Left lung (tissue), 10 donors: ENCODE measurements around the gene SHD. TPM values are rescaled to one million over a fixed set of nuclear protein-coding genes. Genes with fewer than 3 reads are reported as not detected.
A peak's percentile ranks its signal among the peaks of the same experiment; 100 is the strongest.

Source experiments
- ATAC-seq: fragments of 200-7000 bp; cut with Tn5 transposase; one replicate; pipeline ENCODE4 v1.9.1; 2020; ENCODE audit warnings: moderate library complexity
- DNase-seq, 4 donors: peaks; one replicate each; pipeline ENCODE4 v3.0.0-alpha.2; 2013 to 2020
- H3K27ac ChIP-seq, 2 donors: fragments of 200-600 bp; sonication (generic) in 1 of 2; one replicate each; pipeline versions ENCODE4 v1.5.0 to v1.8.0; 2020 to 2021
- H3K27me3 ChIP-seq, 2 donors: fragments of 200-600 bp; sonication (generic) in 1 of 2; one replicate each; pipeline versions ENCODE4 v1.5.0 to v1.8.0; 2020 to 2021
- H3K36me3 ChIP-seq, 2 donors: fragments of 200-600 bp; sonication (generic) in 1 of 2; one replicate each; pipeline versions ENCODE4 v1.5.0 to v1.8.0; 2020 to 2021
- H3K4me1 ChIP-seq, 2 donors: fragments of 200-600 bp; one replicate each; pipeline ENCODE4 v1.8.0; 2021
- H3K4me3 ChIP-seq, 2 donors: fragments of 200-600 bp; sonication (generic) in 1 of 2; one replicate each; pipeline versions ENCODE4 v1.5.0 to v1.8.0; 2020 to 2021; ENCODE audit warnings: mild to moderate bottlenecking in 1 of 2
- H3K9me3 ChIP-seq, 2 donors: fragments of 200-600 bp; sonication (generic) in 1 of 2; one replicate each; pipeline versions ENCODE4 v1.5.0 to v1.8.0; 2020 to 2021
- intact Hi-C, 2 donors: fragments of 100-400 bp; cut with DNase I; formaldehyde crosslinking; loops; one replicate each; pipeline versions ENCODE4 v1.11.2 to v1.14.2; 2022
- polyA plus RNA-seq, 6 donors: library from polyadenylated mRNA; unstranded; fragments of 120-200 nt; gene quantifications; one replicate each; pipeline ENCODE4 v1.2.1, GENCODE V29; 2013; ENCODE audit not compliant: insufficient read length in 6 of 6
- total RNA-seq, 2 donors: library from RNA; stranded (reverse); fragmentation: NEBNext Ultra II Directional; extraction: Animal tissue kit (Norgen Biotek cat#: 25700); gene quantifications; one replicate each; pipeline ENCODE4 v1.2.1, GENCODE V29; 2021
- TF ChIP-seq, protein P1 (sequence below), 2 donors: fragments of 200-600 bp; sonication (generic) in 1 of 2; IDR thresholded peaks; one replicate each; pipeline versions ENCODE4 v1.5.0 to v1.8.0; 2021; ENCODE audit warnings: antibody characterized with exemption in 2 of 2
- donor health status: DM: no; HTN: yes; CAD: no.
- donor health status: DM: no; HTN: no; CAD: no.

Gene SHD
- total and polyA plus RNA-seq, 8 donors, result 0.21 to 0.28 (median 0.21) TPM; not detected in 3

GRCh38 chr19:4329858-4330257 is 50.8 kb downstream of the SHD start:
- TF ChIP-seq, protein P1, sequence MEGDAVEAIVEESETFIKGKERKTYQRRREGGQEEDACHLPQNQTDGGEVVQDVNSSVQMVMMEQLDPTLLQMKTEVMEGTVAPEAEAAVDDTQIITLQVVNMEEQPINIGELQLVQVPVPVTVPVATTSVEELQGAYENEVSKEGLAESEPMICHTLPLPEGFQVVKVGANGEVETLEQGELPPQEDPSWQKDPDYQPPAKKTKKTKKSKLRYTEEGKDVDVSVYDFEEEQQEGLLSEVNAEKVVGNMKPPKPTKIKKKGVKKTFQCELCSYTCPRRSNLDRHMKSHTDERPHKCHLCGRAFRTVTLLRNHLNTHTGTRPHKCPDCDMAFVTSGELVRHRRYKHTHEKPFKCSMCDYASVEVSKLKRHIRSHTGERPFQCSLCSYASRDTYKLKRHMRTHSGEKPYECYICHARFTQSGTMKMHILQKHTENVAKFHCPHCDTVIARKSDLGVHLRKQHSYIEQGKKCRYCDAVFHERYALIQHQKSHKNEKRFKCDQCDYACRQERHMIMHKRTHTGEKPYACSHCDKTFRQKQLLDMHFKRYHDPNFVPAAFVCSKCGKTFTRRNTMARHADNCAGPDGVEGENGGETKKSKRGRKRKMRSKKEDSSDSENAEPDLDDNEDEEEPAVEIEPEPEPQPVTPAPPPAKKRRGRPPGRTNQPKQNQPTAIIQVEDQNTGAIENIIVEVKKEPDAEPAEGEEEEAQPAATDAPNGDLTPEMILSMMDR (IDR thresholded peaks at IDR 0.05), result no peak
- H3K36me3 ChIP-seq, result no peaks in the 10 kb centered on the region
- DNase-seq (peak in 1 of 4 donors; percentile 51), ATAC-seq (no peak)
- H3K27me3 ChIP-seq, result peaks cover 0 to 32% of the 10 kb centered on the region in 2 donors
- H3K4me3 ChIP-seq, result no peak overlapping the region
- H3K9me3 ChIP-seq, result no peaks in the 10 kb centered on the region
- H3K4me1 ChIP-seq, result peaks cover 3 to 21% of the 10 kb centered on the region in 2 donors
- intact Hi-C loops, result no loop called here
- H3K27ac ChIP-seq, result no peak overlapping the region

DNA sequence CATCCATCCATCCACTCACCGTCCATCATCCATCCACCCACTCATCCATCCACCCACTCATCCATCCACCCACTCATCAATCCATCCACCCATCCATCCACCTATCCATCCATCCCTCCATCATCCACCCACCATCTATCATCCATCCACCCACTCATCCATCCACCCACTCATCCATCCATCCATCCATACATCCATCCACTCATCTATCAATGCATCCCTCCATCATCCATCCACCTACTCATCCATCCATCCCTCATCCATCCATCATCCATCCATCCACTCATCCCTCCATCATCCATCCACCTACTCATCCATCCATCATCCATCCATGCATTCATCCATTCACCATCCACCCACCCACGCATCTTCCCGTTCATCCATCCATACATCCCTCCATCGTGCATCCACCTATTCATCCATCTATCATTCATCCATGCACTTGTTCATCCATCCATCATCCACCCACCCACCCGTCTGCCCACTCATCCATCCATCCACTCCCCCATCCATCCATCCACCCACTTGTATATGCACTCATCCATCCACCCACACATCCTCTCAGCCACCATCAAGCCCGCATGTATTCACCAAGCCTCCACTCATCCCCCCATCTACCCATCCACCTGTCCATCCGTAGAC is 56.0 kb downstream of the SHD start:
- Histone ChIP-seq H3K27me3 (no peaks in the 10 kb centered on the region), H3K27ac (no peak overlapping the region), H3K36me3 (no peaks in the 10 kb centered on the region), H3K4me1 (peaks cover 0 to 17% of the 10 kb centered on the region in 2 donors), H3K4me3 (no peak overlapping the region), H3K9me3 (no peaks in the 10 kb centered on the region)
- TF ChIP-seq, protein P1 (IDR thresholded peaks at IDR 0.05), result no peak
- DNase-seq (no peak), ATAC-seq (no peak)
- intact Hi-C loops, result no loop called here

- H3K36me3 ChIP-seq, result no peaks in the 10 kb centered on the region
- no peaks in the 10 kb centered on the region for H3K27me3 ChIP-seq
- H3K4me1 ChIP-seq, result peaks cover 0 to 23% of the 10 kb centered on the region in 2 donors
- intact Hi-C loops, result no loop called here
- no peaks in the 10 kb centered on the region for H3K9me3 ChIP-seq
- H3K27ac ChIP-seq, result peak overlapping the region; percentile 69 to 71
- peak overlapping the region; percentile 30 to 46 for H3K4me3 ChIP-seq
- peak in 1 of 4 donors; percentile 48 for DNase-seq
- ATAC-seq, result no peak
- TF ChIP-seq, protein P1 (IDR thresholded peaks at IDR 0.05), result no peak
Observed at GRCh38 chr19:4337906-4338440, 58.9 kb downstream of the SHD start.

DNA sequence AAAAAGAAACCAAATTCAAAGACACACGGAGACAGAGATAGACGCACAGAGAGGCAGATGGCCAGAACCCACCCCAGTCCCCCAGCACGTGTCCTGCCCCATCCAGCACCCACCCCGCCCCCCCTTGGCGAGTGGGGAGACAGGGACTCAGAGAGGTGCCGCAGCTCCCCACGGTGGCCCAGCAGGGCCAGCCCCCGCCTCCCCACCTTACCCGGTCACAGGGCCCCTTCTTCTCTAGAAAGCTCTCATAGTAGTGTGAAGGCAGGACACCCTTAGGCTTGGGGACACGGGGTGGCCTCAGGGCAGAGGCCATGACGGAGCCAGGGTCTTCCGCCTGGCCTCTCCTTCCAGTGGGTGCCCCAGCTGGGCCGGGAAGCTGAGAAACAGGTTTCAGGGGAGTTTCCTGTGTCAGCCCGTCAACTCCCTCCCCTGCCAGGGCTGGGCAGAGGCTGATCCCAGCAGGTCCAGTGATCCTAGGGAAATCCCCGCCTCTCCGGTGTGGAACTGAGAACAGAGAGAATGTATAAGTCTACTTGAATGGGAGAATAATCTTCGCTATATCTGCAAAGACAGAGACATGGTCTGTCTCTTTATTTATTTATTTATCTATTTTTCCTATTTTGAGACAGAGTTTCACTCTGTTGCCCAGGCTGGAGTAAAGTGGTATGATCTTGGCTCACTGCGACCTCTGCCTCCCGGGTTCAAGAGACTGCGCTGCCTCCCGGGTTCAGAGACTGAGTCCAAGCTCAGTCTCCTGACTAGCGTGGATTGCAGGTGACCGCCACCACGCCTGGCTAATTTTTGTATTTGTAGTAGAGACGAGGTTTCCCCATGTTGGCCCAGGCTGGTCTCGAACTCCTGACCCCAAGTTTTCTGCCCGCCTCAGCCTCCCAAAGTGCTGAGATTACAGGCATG is 59.6 kb downstream of the SHD start, which contains the start of gene STAP2:
TSS of gene STAP2 (minus strand) at position 387 of the 915 bp plus-strand sequence. CDS start at position 313, 74 bp downstream.
- DNase-seq, result peak in 2 of 4 donors; percentile 77 to 82
- H3K27me3 ChIP-seq, result no peaks in the 10 kb centered on the region
- peaks cover 0 to 23% of the 10 kb centered on the region in 2 donors for H3K4me1 ChIP-seq
- TF ChIP-seq, protein P1 (IDR thresholded peaks at IDR 0.05), result no peak
- peak within 1 kb of the TSS; percentile 69 to 71 for H3K27ac ChIP-seq
- H3K9me3 ChIP-seq, result no peaks in the 10 kb centered on the region
- peak within 1 kb of the TSS; percentile 30 to 46 for H3K4me3 ChIP-seq
- intact Hi-C loops, result no loop called here
- H3K36me3 ChIP-seq, result no peaks in the 10 kb centered on the region
- peak; percentile 25 for ATAC-seq

Other genes with a start within 250 kb of the SHD start
- 10 to 100 TPM; 38.8 to 49.5 TPM for gene ZBTB7A, start 212.4 kb upstream of the SHD start, total RNA-seq
- 10 to 100 TPM in 3 of 6 donors, 1 to 10 TPM in 3; 7.1 to 14.3 (median 10.5) TPM for gene ZBTB7A, start 212.4 kb upstream of the SHD start, polyA plus RNA-seq
- gene MAP2K2, start 155.1 kb upstream of the SHD start, total RNA-seq, result 100 to 1,000 TPM; 129 to 143 TPM
- 100 to 1,000 TPM in 5 of 6 donors, 10 to 100 TPM in 1; 97.2 to 121 (median 111) TPM for gene MAP2K2, start 155.1 kb upstream of the SHD start, polyA plus RNA-seq
- not detected for gene CREB3L3, start 125.6 kb upstream of the SHD start, total RNA-seq
- not detected for gene CREB3L3, start 125.6 kb upstream of the SHD start, polyA plus RNA-seq
- gene SIRT6, start 96.7 kb upstream of the SHD start, total RNA-seq, result 10 to 100 TPM; 20.8 to 21.9 TPM
- gene SIRT6, start 96.7 kb upstream of the SHD start, polyA plus RNA-seq, result 10 to 100 TPM; 17.8 to 24.7 (median 19.0) TPM
- gene ANKRD24, start 96.6 kb upstream of the SHD start, total RNA-seq, result 1 to 10 TPM in 1 of 2 donors, under 1 TPM in 1; 0.58 to 2.1 TPM
- 1 to 10 TPM in 5 of 6 donors, under 1 TPM in 1; 0.86 to 2.3 (median 1.3) TPM for gene ANKRD24, start 96.6 kb upstream of the SHD start, polyA plus RNA-seq
- 1 to 10 TPM; 1.5 to 6.0 TPM for gene EBI3, start 49.7 kb upstream of the SHD start, total RNA-seq
- gene EBI3, start 49.7 kb upstream of the SHD start, polyA plus RNA-seq, result under 1 TPM; 0.39 to 0.73 (median 0.56) TPM
- 10 to 100 TPM; 13.2 to 16.9 TPM for gene YJU2, start 32.2 kb upstream of the SHD start, total RNA-seq
- 10 to 100 TPM; 14.3 to 21.0 (median 18.8) TPM for gene YJU2, start 32.2 kb upstream of the SHD start, polyA plus RNA-seq
- gene TMIGD2, start 23.1 kb downstream of the SHD start, total RNA-seq, result under 1 TPM; 0.71 to 0.85 TPM
- gene TMIGD2, start 23.1 kb downstream of the SHD start, polyA plus RNA-seq, result under 1 TPM; 0.22 to 0.56 (median 0.34) TPM
- under 1 TPM in 1 of 2 donors, not detected in 1; 0.55 TPM for gene FSD1, start 25.3 kb downstream of the SHD start, total RNA-seq
- 1 to 10 TPM; 1.0 to 1.9 (median 1.5) TPM for gene FSD1, start 25.3 kb downstream of the SHD start, polyA plus RNA-seq
- gene STAP2, start 59.6 kb downstream of the SHD start, total RNA-seq, result 10 to 100 TPM; 14.1 to 28.1 TPM
- 10 to 100 TPM; 33.3 to 41.5 (median 36.9) TPM for gene STAP2, start 59.6 kb downstream of the SHD start, polyA plus RNA-seq
- 10 to 100 TPM; 21.9 to 31.3 TPM for gene MPND, start 64.3 kb downstream of the SHD start, total RNA-seq
- 10 to 100 TPM; 19.9 to 27.3 (median 25.8) TPM for gene MPND, start 64.3 kb downstream of the SHD start, polyA plus RNA-seq
- 10 to 100 TPM; 64.6 to 71.8 TPM for gene SH3GL1, start 121.3 kb downstream of the SHD start, total RNA-seq
- gene SH3GL1, start 121.3 kb downstream of the SHD start, polyA plus RNA-seq, result 100 to 1,000 TPM in 2 of 6 donors, 10 to 100 TPM in 4; 74.2 to 119 (median 91.5) TPM
- gene CHAF1A, start 123.4 kb downstream of the SHD start, total RNA-seq, result 10 to 100 TPM; 15.6 to 24.1 TPM
- 10 to 100 TPM; 18.5 to 29.3 (median 24.8) TPM for gene CHAF1A, start 123.4 kb downstream of the SHD start, polyA plus RNA-seq
- 10 to 100 TPM; 86.0 to 89.5 TPM for gene UBXN6, start 178.5 kb downstream of the SHD start, total RNA-seq
- 100 to 1,000 TPM in 1 of 6 donors, 10 to 100 TPM in 5; 70.2 to 101 (median 84.9) TPM for gene UBXN6, start 178.5 kb downstream of the SHD start, polyA plus RNA-seq
- 10 to 100 TPM; 30.9 to 36.6 TPM for gene HDGFL2, start 193.0 kb downstream of the SHD start, total RNA-seq
- 10 to 100 TPM; 59.3 to 87.4 (median 75.3) TPM for gene HDGFL2, start 193.0 kb downstream of the SHD start, polyA plus RNA-seq
- 1 to 10 TPM; 1.2 to 4.0 TPM for gene PLIN4, start 239.2 kb downstream of the SHD start, total RNA-seq
- 1 to 10 TPM in 5 of 6 donors, under 1 TPM in 1; 0.88 to 1.2 (median 1.1) TPM for gene PLIN4, start 239.2 kb downstream of the SHD start, polyA plus RNA-seq